Measurements from ENCODE around the gene SPO11. TPM values are rescaled to one million over a fixed set of nuclear protein-coding genes. Genes with fewer than 3 reads are reported as not detected.

Gene SPO11
- total RNA-seq, 6 experiments from 2014 or later, result not detected

DNA sequence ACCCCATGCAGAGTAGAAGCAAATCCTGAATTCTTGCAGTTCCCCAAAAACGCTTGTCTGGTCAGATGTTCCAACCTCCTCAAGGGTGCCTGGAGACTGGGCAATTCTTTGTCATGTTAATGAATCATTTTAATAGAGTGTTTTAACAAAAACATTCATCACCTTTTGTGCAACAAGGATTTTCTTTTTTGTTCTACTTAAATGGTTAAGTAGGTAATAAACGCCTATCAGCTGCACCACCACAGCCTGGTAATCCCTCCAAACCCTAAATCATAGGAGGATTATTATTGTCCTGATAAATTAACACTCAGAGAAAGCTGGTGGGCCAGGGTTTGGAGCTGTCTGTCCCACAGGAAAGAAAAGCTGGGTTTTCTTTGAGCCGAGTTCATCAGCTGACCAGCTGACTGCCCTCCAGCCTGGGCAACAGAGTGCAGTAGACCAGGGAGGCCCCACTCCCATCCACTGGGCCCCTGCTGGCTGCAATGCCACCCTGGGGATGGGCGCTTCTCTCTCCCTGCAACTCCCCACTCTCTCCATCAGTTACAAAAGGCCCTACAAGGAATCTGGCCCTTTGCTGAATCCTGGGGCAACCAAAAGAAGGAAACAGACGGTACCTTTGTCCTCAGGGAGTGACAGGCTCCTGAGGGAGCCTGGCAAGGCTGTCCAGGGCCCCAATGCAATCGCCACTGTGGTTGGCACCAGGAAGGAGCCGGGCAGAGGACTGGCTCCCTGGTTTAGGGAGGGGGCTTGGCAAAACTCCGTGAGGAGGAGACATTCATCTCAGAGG is 40.0 kb upstream of the SPO11 start:
- H3K9me3 ChIP-seq, result no peaks in the 10 kb centered on the region
- no peaks in the 10 kb centered on the region for H3K27me3 ChIP-seq
- no peaks in the 10 kb centered on the region for H3K36me3 ChIP-seq
- TF ChIP-seq POLR2A (IDR thresholded peaks at IDR 0.05) (no peak), CTCF (IDR thresholded peaks at IDR 0.05) (no peak)
- 7% methylated on average over 3 of the region's 8 CpGs for WGBS (ENCODE audit: insufficient coverage, low coverage, low lambda C conversion rate, missing lambda C conversion rate)
- H3K4me3 ChIP-seq, result no peak overlapping the region
- H3K4me1 ChIP-seq, result no peaks in the 10 kb centered on the region
- intact Hi-C loops (cut with DNase I), result no loop called here
- no peak for DNase-seq
- H3K27ac ChIP-seq, result no peak overlapping the region
- no peak for ATAC-seq

DNA sequence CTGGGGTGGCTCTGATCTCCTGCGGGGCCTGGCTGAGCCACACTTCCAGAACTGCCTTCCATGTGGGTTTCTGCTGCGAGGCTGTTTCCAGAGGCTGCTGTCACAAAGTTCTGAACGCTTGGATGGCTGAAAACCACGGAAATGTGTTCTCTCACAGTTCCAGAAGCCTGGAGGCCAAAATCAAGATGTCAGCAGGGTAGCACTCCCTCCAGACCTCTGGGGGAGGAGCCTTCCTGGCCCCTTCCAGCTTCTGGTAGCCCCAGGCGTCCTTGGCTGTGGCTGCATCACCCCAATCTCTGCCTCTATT is 39.5 kb upstream of the SPO11 start:
- intact Hi-C loops (cut with DNase I), result no loop called here
- no peak overlapping the region for H3K4me3 ChIP-seq
- no peaks in the 10 kb centered on the region for H3K27me3 ChIP-seq
- no peak overlapping the region for H3K27ac ChIP-seq
- 55% methylated on average over 2 of the region's 5 CpGs for WGBS (ENCODE audit: insufficient coverage, low coverage, low lambda C conversion rate, missing lambda C conversion rate)
- no peak for ATAC-seq
- no peaks in the 10 kb centered on the region for H3K36me3 ChIP-seq
- H3K9me3 ChIP-seq, result no peaks in the 10 kb centered on the region
- no peak for DNase-seq
- TF ChIP-seq POLR2A (IDR thresholded peaks at IDR 0.05), result no peak
- no peak for TF ChIP-seq CTCF (IDR thresholded peaks at IDR 0.05)
- no peaks in the 10 kb centered on the region for H3K4me1 ChIP-seq

- intact Hi-C loops (cut with DNase I), result no loop called here
- no peak for DNase-seq
- Histone ChIP-seq H3K9me3 (no peaks in the 10 kb centered on the region), H3K27ac (no peak overlapping the region), H3K27me3 (no peaks in the 10 kb centered on the region), H3K36me3 (no peaks in the 10 kb centered on the region), H3K4me3 (no peak overlapping the region), H3K4me1 (no peaks in the 10 kb centered on the region)
- ATAC-seq, result no peak
- WGBS (ENCODE audit: insufficient coverage, low coverage, low lambda C conversion rate, missing lambda C conversion rate), result 47% methylated on average over 10 of the region's 10 CpGs
- no peak for TF ChIP-seq CTCF (IDR thresholded peaks at IDR 0.05)
- TF ChIP-seq POLR2A (IDR thresholded peaks at IDR 0.05), result no peak
Measured at GRCh38 chr20:57291003-57291402, 38.6 kb upstream of the SPO11 start.

DNA sequence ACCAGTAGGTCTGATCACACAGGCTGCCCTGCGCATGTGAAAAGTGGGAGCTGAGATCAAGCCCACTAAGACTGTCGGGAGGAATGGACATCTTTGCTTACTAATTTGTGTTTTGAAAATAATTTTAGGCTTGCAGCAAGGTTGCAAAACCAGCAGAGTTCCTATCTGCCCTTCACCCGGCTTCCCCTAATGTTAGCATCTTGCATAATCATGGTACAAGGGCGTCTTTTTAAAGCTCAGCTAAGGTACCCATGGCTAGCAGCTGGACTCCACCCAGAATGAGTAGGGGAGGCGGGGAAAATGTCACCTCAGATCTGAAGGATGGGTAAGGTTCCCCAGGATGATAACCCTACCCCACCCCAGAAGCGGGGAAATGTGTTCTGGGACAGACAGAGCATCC is 37.9 kb upstream of the SPO11 start:
- no peak for TF ChIP-seq POLR2A (IDR thresholded peaks at IDR 0.05)
- TF ChIP-seq CTCF (IDR thresholded peaks at IDR 0.05), result no peak

More for the DNA sequence above, 37.9 kb upstream of the SPO11 start:
- H3K36me3 ChIP-seq, result no peaks in the 10 kb centered on the region
- 54% methylated on average over 4 of the region's 6 CpGs for WGBS (ENCODE audit: insufficient coverage, low coverage, low lambda C conversion rate, missing lambda C conversion rate)
- no peaks in the 10 kb centered on the region for H3K27me3 ChIP-seq
- no peaks in the 10 kb centered on the region for H3K9me3 ChIP-seq
- H3K27ac ChIP-seq, result no peak overlapping the region
- no peaks in the 10 kb centered on the region for H3K4me1 ChIP-seq
- ATAC-seq (no peak), DNase-seq (no peak)
- no peak overlapping the region for H3K4me3 ChIP-seq
- intact Hi-C loops (cut with DNase I), result no loop called here

All from right lobe of liver (tissue), 6 donors.